HepG2 (cell line): ENCODE data around the gene CBX2. TPM values are rescaled to one million over a fixed set of nuclear protein-coding genes. Genes with fewer than 3 reads are reported as not detected.

Source experiments
- BHLHE40 ChIP-seq: IDR thresholded peaks from 2 replicates; pipeline ENCODE4 v1.6.1; 2011; ENCODE audit warnings: low read length, improper control_type of control experiment
- BORCS8-MEF2B ChIP-seq: sonication (generic); formaldehyde crosslinking; IDR thresholded peaks from 2 replicates; pipeline ENCODE4 v1.8.0; 2022; ENCODE audit warnings: mild to moderate bottlenecking, missing genetic modification reagents
- EEA1 ChIP-seq: sonication (generic); formaldehyde crosslinking; IDR thresholded peaks from 2 replicates; pipeline ENCODE4 v1.5.1; 2020; ENCODE audit warnings: mild to moderate bottlenecking, missing genetic modification reagents, borderline replicate concordance
- ERF ChIP-seq: IDR thresholded peaks from 2 replicates; pipeline ENCODE4 v1.6.1; 2018; ENCODE audit warnings: missing biosample characterization, missing genetic modification reagents
- HNRNPLL ChIP-seq: fragments of 200-400 bp; formaldehyde crosslinking; IDR thresholded peaks from 2 replicates; pipeline ENCODE4 v1.6.1; 2017; ENCODE audit warnings: mild to moderate bottlenecking, low read depth, low read length; ENCODE audit not compliant: poor library complexity, severe bottlenecking
- SETDB1 ChIP-seq: sonication (generic); formaldehyde crosslinking; IDR thresholded peaks from 2 replicates; pipeline ENCODE4 v1.5.1; 2020; ENCODE audit warnings: missing genetic modification reagents, mild to moderate bottlenecking, borderline replicate concordance
- TBX2 ChIP-seq: sonication (generic); formaldehyde crosslinking; IDR thresholded peaks from 2 replicates; pipeline ENCODE4 v1.5.0; 2020; ENCODE audit warnings: missing genetic modification reagents, mild to moderate bottlenecking, borderline replicate concordance
- ZBTB38 ChIP-seq: sonication (generic); formaldehyde crosslinking; IDR thresholded peaks from 2 replicates; pipeline ENCODE4 v1.5.1; 2020; ENCODE audit warnings: mild to moderate bottlenecking, missing genetic modification reagents
- ZNF430 ChIP-seq: sonication (generic); formaldehyde crosslinking; IDR thresholded peaks from 2 replicates; pipeline ENCODE4 v1.9.0; 2021; ENCODE audit warnings: mild to moderate bottlenecking, missing genetic modification reagents
- ZNF850 ChIP-seq: sonication (generic); formaldehyde crosslinking; conservative IDR thresholded peaks from 2 replicates; pipeline ENCODE4 v1.9.0; 2021; ENCODE audit warnings: mild to moderate bottlenecking, missing genetic modification reagents
- polyA plus RNA-seq, 8 experiments: library from polyadenylated mRNA; depleted of rRNA in 3 of 8; stranded (reverse) in 7 of 8; unstranded in 1 of 8; fragments of >200 nt; fragmentation: Illumina TruSeq in 4 of 8; extraction: Trizol in 4 of 8; gene quantifications; 2 replicates each; pipeline versions ENCODE4 v1.2.1 to v1.2.3, GENCODE V29; 2011 to 2016; ENCODE audit warnings: low read depth in 4 of 8, missing spikeins in 1 of 8, mixed read lengths in 1 of 8; ENCODE audit not compliant: insufficient read depth in 1 of 8
- total RNA-seq, 5 experiments: library from RNA; depleted of rRNA; stranded (reverse); fragments of >200 nt; fragmentation: Illumina TruSeq; extraction: Trizol; gene quantifications; 2 replicates each; pipeline ENCODE4 v1.2.3, GENCODE V29; 2016; ENCODE audit warnings: low read depth in 1 of 5
- TF ChIP-seq, protein P1 (sequence below): sonication (generic); formaldehyde crosslinking; IDR thresholded peaks from 2 replicates; pipeline ENCODE4 v1.5.1; 2020; ENCODE audit warnings: missing genetic modification reagents, mild to moderate bottlenecking, borderline replicate concordance
- TF ChIP-seq, protein P2 (sequence below), 2 experiments: fragments of 450-650 bp in 1 of 2; sonication (generic) in 1 of 2; formaldehyde crosslinking in 1 of 2; IDR thresholded peaks; 2 replicates each; pipeline versions ENCODE4 v1.6.1 to v1.8.0; 2016 to 2022; ENCODE audit warnings: antibody characterized with exemption in 1 of 2, mild to moderate bottlenecking in 1 of 2, missing genetic modification reagents in 1 of 2
- TF ChIP-seq, protein P3 (sequence below): sonication (generic); formaldehyde crosslinking; IDR thresholded peaks from 2 replicates; pipeline ENCODE4 v1.4.0; 2020; ENCODE audit warnings: missing genetic modification reagents
- TF ChIP-seq, protein P4 (sequence below): sonication (generic); IDR thresholded peaks from 2 replicates; pipeline ENCODE4 v1.6.1; 2016; ENCODE audit warnings: low read depth, borderline replicate concordance

CBX2 gene
- total and polyA plus RNA-seq, 2 of the 13 experiments (the other 11 are each of a cell fraction or from before 2014, with no cell fraction given), result 14.5 to 31.1 TPM

DNA sequence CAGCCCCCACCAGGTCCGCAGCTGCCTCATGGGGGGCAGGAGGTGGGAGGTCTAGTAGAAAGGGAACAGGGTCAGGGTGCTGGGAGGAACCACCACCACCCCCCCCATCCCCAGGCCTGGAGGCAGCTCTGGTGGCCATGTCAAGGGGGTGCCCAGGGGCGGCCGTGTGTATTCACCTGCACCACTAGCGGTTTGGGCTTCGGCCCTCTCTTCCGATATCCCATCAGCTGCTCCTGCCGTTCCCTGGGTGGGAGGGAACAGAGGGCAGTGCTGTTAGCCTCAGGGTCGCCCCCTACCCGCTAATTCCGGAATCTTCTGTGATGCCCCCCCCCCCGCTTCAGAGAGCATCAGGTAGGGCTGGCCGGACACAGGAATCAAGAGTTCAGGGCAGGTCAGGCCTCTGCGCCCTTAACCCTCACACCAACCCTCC is 57.5 kb downstream of the CBX2 start (continued):
- TF ChIP-seq, protein P1, sequence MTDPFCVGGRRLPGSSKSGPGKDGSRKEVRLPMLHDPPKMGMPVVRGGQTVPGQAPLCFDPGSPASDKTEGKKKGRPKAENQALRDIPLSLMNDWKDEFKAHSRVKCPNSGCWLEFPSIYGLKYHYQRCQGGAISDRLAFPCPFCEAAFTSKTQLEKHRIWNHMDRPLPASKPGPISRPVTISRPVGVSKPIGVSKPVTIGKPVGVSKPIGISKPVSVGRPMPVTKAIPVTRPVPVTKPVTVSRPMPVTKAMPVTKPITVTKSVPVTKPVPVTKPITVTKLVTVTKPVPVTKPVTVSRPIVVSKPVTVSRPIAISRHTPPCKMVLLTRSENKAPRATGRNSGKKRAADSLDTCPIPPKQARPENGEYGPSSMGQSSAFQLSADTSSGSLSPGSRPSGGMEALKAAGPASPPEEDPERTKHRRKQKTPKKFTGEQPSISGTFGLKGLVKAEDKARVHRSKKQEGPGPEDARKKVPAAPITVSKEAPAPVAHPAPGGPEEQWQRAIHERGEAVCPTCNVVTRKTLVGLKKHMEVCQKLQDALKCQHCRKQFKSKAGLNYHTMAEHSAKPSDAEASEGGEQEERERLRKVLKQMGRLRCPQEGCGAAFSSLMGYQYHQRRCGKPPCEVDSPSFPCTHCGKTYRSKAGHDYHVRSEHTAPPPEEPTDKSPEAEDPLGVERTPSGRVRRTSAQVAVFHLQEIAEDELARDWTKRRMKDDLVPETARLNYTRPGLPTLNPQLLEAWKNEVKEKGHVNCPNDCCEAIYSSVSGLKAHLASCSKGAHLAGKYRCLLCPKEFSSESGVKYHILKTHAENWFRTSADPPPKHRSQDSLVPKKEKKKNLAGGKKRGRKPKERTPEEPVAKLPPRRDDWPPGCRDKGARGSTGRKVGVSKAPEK (CRISPR knock-in tag), result no peak
- no peak for TF ChIP-seq ERF (CRISPR knock-in tag)
- no peak for TF ChIP-seq BORCS8-MEF2B (CRISPR knock-in tag)
- peak; percentile 24; the same call in 1 of the 2 replicates for TF ChIP-seq ZBTB38 (CRISPR knock-in tag)
- no peak for TF ChIP-seq TBX2 (CRISPR knock-in tag)
- TF ChIP-seq HNRNPLL, result no peak
- TF ChIP-seq, protein P2, sequence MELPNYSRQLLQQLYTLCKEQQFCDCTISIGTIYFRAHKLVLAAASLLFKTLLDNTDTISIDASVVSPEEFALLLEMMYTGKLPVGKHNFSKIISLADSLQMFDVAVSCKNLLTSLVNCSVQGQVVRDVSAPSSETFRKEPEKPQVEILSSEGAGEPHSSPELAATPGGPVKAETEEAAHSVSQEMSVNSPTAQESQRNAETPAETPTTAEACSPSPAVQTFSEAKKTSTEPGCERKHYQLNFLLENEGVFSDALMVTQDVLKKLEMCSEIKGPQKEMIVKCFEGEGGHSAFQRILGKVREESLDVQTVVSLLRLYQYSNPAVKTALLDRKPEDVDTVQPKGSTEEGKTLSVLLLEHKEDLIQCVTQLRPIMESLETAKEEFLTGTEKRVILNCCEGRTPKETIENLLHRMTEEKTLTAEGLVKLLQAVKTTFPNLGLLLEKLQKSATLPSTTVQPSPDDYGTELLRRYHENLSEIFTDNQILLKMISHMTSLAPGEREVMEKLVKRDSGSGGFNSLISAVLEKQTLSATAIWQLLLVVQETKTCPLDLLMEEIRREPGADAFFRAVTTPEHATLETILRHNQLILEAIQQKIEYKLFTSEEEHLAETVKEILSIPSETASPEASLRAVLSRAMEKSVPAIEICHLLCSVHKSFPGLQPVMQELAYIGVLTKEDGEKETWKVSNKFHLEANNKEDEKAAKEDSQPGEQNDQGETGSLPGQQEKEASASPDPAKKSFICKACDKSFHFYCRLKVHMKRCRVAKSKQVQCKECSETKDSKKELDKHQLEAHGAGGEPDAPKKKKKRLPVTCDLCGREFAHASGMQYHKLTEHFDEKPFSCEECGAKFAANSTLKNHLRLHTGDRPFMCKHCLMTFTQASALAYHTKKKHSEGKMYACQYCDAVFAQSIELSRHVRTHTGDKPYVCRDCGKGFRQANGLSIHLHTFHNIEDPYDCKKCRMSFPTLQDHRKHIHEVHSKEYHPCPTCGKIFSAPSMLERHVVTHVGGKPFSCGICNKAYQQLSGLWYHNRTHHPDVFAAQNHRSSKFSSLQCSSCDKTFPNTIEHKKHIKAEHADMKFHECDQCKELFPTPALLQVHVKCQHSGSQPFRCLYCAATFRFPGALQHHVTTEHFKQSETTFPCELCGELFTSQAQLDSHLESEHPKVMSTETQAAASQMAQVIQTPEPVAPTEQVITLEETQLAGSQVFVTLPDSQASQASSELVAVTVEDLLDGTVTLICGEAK (IDR thresholded peaks at IDR 0.05), result no peak
- TF ChIP-seq, protein P2 (CRISPR knock-in tag; IDR thresholded peaks at IDR 0.05), result no peak
- TF ChIP-seq, protein P3, sequence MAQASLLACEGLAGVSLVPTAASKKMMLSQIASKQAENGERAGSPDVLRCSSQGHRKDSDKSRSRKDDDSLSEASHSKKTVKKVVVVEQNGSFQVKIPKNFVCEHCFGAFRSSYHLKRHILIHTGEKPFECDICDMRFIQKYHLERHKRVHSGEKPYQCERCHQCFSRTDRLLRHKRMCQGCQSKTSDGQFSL (CRISPR knock-in tag), result peak; percentile 92
- no peak for TF ChIP-seq ZNF850 (CRISPR knock-in tag)
- no peak for TF ChIP-seq BHLHE40
- TF ChIP-seq, protein P4, sequence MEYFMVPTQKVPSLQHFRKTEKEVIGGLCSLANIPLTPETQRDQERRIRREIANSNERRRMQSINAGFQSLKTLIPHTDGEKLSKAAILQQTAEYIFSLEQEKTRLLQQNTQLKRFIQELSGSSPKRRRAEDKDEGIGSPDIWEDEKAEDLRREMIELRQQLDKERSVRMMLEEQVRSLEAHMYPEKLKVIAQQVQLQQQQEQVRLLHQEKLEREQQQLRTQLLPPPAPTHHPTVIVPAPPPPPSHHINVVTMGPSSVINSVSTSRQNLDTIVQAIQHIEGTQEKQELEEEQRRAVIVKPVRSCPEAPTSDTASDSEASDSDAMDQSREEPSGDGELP, result peak; percentile 48; the same call in 1 of the 2 replicates
- no peak for TF ChIP-seq ZNF430 (CRISPR knock-in tag)
- no peak for TF ChIP-seq SETDB1
- no peak for TF ChIP-seq EEA1 (CRISPR knock-in tag)
